GM19238 (cell line): ENCODE results near the gene ZNF618.
A peak's percentile ranks its signal among the peaks of the same experiment; 100 is the strongest.

ENCODE experiments used
- DNase-seq: peaks from one replicate; pipeline ENCODE4 v3.0.0; 2011; ENCODE audit warnings: low spot score; ENCODE audit not compliant: insufficient read length

The ZNF618 gene, protein sequence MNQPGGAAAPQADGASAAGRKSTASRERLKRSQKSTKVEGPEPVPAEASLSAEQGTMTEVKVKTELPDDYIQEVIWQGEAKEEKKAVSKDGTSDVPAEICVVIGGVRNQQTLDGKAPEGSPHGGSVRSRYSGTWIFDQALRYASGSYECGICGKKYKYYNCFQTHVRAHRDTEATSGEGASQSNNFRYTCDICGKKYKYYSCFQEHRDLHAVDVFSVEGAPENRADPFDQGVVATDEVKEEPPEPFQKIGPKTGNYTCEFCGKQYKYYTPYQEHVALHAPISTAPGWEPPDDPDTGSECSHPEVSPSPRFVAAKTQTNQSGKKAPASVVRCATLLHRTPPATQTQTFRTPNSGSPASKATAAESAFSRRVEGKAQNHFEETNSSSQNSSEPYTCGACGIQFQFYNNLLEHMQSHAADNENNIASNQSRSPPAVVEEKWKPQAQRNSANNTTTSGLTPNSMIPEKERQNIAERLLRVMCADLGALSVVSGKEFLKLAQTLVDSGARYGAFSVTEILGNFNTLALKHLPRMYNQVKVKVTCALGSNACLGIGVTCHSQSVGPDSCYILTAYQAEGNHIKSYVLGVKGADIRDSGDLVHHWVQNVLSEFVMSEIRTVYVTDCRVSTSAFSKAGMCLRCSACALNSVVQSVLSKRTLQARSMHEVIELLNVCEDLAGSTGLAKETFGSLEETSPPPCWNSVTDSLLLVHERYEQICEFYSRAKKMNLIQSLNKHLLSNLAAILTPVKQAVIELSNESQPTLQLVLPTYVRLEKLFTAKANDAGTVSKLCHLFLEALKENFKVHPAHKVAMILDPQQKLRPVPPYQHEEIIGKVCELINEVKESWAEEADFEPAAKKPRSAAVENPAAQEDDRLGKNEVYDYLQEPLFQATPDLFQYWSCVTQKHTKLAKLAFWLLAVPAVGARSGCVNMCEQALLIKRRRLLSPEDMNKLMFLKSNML

DNA sequence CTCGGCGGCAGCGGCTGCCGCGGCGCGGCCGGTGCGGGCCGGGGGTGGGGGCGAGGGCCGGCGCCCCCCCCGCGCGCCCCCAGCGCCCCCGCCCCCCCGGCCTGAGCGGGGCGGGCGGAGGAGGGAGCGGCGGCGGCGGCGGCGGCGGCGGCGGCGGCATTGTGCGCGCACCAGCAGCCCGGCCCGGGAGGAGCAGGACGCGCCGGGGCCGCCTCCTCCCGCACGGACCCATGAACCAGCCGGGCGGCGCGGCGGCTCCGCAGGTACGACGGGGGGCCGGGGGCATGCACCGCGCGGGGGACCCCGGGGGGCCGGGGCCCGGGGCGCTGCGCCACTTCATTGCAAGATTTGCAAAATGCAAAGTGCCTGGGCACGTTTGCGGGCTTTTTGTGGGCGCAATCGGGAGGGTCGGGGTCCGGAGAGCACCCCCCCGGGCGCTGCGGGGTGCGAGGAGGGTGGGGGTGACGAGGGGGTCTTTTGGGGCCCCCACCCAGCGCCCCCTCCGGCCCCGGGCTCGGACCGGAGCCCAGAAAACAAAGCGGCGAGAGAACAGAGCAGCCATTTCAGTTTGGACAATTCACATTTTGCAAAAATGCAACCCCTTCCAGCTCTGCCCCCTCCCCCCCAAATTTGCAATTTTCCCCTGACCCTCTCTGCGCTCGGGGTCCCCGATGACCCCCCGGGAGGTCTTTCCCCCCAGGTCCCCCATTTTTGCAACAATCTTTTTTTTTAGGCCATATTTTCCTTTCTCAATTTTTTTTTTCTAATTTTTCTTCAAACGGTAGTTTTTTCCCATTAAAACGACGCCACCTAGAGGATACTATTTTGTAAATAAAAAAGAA lies at the start of gene ZNF618:
Gene ZNF618, plus strand, starts transcription at position 159 of the 842 bp plus-strand sequence. Its CDS starts 72 bp downstream, at position 231.
- DNase-seq: peak; percentile 30

DNA sequence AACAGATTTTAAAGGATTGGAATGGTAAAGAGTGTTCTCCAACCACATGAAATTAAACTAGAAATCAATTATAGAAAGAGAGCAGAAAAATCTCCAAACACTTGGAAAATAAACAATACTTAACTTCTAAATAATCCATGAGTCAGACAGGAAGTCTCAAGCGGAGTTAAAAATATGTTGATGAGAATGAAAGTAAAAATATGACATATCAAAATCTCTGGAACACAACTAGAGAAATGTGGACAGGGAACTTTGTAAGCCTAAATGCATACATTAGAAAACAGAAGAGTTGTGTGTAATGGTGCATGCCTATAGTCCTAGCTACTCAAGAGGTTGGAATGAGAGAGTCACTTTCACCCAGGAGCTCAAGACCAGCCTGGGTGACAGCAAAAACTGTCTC lies 47.9 kb upstream of the ZNF618 start:
- no peak for DNase-seq

DNA sequence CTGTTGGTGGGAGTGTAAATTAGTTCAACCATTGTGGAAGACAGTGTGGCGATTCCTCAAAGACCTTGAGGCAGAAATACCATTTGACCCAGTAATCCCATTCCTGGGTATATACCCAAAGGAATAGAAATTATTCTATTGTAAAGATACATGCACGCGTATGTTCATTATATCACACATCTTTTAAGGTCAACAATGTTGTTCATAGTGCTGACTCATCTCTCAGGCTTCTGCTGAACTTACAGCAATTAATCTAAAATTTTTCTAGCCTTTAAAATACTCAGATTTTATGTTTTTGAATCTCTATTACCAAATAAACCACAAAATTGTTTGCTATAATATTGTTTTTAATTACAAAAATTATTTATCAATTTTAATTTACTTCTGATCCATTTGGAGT lies 38.8 kb upstream of the ZNF618 start:
- DNase-seq: no peak

DNA sequence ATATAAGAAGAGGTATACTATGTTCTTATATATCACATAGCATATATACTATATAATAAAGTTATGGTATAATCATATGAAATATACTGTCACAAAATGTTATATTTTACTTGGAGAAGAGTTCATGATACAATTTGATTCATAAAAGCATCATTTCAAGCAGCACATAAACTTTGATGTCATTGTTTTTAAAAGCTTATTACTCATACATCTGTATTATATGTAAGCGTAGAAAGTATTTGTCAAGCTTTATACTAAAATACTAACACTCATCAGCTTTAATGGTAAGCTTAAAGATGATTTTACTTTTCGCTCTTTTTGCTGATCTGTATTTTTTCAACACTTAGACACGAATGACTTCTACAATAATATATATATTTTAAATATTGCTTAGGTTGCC lies 34.0 kb upstream of the ZNF618 start:
- DNase-seq: no peak

DNA sequence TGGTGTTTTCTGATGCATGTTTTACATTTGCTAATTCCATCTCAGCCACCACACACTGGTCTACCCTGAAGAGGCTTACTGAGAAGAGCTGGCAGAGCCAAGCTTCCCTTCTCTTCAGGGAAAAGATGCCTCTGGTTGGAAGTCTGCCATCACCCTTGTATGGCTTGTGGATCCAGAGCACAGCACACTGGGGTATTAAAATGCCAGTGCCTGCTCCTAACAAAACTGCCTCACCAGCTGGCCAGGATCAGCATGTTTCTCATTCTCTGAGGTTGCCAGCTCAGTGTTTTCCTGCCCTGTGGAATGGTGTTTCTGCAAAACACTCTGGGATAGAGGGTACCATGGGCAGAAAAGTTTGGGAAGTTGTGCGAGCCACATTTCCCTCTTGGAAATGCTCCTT lies 31.6 kb upstream of the ZNF618 start:
- DNase-seq: no peak

DNA sequence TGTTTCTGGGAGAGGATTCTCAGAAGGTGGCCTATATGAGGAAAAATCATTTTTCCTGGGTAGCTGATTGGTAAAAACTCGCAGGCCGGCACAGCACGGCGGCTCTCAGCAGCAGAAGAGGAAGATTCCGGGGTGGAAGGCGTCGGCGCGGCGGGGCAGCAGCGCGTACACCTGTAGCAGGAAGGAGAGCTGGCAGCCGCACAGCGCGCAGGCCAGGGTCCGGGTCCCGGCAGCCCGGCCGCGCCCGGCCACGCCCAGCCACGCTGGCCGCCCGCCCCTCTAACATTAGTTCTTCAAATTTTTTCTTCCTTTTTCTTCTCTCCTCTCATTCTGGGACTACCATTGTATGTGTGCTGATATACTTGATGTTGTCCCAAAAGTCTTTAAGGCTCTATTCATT lies 24.8 kb upstream of the ZNF618 start:
- DNase-seq: no peak

DNA sequence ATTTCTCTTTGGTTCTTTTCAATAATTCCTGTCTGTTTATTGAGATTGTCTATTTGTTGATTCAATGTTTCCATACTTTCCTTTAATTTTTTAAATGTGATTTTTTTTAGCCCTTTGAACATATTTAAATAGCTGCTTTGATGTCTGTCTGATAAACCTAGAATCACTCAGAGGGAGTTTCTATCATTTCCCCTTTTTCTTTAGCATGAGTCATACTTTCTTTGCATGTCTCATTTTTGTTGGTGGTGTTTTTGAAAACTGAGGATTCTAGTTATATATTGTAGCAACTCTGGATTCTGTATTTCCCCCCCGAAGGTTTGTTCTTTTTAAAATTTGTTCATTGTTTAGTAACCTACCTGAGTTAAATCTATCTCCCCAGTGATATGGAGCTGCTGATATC lies 24.2 kb upstream of the ZNF618 start:
- DNase-seq: no peak

DNA sequence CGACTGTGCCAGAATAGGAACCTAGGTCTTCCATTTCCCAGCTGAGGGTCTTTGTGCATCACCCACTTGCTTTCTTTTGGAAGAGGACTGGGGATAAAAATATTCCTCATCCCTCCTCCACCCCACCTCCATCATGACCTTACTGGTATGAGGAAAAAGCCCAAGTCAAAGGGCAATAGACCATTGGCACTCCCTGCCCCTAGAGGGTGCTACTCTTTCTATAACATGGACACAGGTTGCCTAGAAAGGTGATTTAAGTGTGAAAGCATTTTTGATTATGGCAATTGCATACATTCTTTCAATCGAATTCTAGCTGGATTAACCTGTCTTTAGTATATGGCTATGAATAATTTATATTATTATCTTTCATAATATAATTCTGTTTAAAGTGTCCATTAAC lies 22.8 kb upstream of the ZNF618 start:
- no peak for DNase-seq

DNA sequence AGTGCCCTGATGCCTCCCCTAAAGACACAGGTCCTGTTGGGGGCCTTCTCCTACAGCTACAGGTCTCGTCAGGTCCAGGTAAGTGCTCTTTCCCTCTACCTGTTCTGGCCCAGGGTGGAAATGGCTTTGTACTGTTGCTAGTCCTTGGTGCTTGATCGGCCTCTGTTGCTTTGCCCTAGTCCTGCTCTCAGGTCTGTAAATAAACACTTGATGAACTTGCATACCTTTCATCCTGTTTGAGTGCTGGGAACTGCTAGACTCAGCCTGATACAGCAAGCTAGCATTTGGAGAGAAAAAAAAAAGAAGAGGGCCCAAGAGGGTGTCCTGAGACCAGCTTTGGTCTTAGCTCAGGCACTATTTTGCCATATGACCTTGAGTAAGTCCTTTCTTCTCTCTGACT lies 21.8 kb upstream of the ZNF618 start:
- DNase-seq: no peak

DNA sequence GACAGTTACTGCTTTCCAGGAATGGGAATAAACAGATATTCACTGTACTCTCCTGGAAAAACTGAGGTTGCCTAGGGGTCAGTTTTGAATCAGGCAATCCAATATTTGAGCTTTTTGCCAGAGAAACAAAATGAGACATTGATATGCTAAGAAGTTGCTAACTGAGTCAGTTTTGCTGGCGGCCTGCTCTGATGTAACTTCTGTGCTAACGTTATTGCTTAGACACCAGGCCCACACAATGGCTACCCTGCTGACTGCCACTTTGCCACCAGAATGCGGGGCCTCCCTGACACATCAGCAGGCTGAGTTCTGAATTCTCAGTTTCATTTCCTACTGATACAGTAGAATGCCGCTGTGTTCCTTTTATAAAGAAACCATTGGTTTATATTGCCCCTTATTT lies 18.2 kb upstream of the ZNF618 start:
- no peak for DNase-seq

DNA sequence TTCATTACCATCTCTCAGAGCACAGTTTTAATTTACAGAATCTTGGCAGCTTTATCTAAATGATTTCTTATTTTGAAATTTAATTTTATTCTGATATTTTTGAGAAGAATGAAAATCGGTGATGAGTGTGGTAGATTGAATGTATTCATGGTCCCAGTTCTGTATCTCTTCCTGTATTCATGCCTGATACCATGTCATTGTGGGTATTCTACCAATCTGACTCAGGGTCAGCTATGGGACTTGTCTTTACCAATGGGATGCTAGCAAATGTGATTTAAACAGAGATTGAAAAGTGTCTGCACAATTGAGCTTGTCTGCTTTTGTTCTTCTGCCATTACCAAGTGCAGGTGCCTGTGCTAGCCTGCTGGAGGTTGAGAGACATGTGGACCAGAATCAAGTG lies 17.8 kb upstream of the ZNF618 start:
- DNase-seq: no peak

DNA sequence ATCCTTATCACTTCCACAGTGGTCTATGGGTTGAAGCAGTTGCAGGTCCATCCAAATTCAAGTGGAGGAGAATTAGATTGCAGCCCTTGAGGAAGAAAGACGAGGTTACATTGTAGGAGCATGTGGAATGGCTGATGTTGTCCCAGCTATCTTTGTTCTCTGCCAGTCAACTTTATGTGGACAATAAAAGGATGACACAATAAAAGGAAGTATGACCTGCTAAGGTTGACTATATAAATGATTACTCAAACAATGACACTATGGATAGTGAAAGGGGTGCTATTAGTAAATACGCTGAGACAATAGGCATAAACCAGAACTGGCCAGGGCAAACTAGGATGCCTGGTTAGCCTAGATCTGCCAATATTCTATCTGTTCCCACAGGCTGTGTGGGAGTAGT lies 12.8 kb upstream of the ZNF618 start:
- no peak for DNase-seq

DNA sequence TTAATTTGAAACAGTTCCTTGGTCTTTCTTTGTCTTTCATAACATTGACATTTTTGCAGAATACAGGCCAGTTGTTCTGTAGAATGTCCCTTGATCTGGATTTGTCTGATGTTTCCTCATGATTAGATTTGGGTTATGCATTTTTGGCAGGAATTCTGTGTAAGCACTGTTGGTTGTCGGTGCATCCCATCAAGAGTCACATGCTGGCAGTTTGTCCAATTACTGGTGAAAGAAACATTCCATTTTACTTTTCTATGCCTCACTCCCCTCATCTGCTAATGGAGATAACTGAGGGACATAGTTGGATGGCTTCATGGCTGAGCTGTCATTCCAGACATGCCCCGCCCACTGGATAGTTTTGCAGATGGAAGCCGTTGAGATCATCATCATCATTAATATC lies 7.6 kb upstream of the ZNF618 start:
- no peak for DNase-seq

DNA sequence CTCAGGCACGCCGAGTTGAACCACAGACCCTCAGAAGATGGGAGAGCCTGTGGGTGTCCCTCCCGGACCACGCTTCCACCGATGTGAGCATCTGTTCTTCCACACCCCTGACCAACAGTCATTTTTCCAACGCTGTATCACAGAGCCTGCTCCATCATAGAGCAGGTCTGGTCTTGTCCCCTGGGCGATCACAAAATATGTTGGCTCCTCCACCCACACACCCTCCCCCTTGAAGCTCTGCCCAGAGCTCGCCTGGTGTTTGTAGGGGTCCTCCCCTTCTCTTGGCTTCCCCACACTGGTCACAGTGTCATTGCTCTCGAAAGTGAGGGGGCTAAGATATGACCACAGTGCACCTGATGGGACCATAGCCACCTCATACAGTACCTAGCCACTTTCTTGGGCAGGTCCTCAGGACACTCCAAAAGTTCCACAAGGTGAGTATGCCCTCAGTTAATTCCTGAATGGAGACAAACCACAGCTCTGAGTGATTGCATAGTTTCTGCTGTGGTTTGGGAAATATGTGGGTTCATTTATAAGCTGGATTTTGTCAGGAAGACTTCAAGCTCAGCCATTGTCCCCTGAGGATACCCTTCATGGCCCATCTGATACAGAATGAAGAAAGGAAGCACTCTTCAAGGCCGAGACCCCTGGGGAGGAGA lies 3.5 kb upstream of the ZNF618 start:
- no peak for DNase-seq

DNA sequence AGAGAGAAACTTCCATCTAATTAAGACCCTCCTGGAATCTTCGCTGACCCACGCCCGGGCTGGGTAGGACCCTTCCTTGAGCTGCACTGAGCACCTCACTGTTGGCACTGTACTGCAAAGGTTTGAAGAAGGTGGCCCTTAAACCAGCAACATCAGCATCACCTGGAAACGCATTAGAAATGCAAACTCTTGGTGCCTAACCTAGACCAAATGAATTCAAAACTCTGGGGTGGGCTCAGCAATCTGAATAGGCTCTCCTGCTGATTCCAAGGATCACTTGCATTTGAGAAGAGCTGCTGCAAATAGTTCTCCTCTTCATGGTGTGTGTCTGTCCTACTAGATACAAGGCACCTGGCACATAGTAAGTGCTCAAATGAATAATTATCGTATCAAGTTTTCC lies 2.7 kb upstream of the ZNF618 start:
- DNase-seq: no peak

DNA sequence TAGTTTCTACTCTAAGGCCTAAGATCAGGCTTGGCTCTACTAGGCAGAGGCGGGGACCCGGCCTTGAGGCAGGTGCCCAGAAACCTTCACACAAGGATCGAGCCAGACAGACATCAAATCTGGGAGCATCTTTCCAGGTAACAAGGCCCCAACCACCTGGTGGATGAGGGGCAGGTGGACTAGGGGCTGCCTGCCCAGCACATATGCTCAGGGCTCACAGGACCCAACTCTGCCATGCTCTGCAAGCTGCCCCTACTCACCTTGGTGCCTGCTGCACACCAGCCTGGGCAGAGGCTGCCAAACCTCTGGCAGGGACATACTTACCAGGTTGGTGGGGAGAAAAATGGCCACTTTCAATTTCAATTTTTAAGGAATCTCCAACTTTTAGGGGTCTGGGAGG lies 2.2 kb upstream of the ZNF618 start:
- DNase-seq: no peak

DNA sequence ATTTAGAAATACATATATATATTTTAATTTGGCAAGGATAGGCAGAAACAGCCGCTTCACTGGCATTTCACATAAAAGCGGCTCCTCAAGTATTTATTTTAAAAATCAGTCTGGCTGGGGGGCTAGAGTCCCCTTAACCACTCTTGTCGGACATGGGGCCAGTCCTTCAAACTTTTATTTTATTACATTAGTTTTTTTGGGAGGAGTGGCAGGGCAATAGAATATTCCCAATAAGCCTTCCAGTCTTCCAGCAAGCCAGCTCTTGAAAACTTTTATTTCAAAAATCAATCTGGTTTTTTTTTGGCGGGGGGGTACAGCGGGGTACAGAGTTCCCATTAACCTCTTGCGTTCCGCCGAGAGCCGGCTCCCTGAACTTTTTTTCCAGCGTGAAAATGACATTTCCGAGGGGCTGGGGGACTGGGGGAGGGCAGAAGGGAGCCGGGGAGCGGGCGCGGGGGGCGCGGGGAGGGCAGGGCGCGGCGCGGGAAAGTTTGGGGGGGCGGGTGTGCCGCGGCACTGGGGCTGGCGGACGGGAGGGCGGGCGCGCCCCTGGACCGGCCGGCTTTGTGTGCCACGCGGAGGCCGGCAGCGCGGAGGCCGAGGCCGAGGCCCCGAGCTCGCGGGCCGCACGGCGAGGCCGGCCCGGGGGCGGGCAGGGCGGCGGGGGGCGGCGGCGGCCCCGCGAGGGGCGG lies 504 bp upstream of the ZNF618 start:
- no peak for DNase-seq

DNA sequence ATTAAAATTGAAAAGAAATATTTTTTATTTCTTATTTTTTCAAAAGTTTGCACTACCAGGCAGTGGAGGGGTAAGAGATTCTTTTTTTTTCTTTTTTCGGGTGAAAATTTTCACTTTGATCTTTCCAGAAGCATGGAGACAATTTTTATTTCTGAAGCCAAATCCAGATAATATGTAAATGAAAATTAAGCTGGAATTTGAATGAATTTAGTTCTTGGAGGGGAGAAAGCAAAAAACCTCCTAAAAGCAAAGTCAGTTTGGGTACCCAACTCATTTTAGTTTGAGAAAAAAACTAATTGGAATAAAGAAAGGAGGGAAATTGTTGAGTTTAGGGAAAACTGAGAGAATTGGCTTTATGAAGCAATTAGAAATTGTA lies 872 bp downstream of the ZNF618 start:
- DNase-seq: no peak

DNA sequence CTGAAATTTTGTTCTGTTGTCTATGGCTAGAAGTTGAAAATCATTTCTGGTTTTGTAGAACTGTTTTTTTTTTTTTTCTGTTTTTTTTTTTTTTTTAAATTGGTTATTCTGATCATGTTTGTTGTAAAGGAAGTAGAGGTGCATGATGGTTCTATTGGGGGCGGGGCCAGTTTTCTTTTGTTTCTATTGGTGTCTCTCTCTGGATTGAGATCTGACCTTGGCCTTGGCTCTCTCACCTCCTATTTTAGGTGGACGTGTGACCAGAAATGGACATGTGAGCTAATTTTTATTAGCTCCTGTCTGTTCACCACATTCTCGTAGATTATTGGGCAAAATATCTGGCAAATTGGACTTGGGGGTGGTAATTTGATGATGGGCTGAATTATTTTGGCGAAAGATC lies 3.2 kb downstream of the ZNF618 start:
- no peak for DNase-seq

DNA sequence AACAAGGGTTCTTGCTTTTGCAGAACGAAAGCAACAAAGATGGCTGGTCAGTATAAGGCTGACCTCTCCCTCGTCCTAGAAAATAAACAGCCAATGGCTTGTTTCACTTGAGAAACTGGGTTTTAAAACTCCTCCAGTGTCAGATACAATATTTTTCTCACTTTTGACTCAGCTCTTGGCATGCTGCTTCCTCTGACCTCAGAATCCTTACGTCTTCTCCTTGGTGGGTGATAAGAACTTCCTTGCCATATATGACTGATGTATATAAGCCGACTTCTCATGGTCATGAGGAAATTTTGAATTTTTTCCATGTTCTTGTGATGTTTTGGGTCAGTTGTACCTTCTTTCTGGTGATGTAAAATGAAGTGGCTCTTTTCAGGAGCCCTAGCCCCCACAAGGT lies 3.8 kb downstream of the ZNF618 start:
- DNase-seq: no peak

DNA sequence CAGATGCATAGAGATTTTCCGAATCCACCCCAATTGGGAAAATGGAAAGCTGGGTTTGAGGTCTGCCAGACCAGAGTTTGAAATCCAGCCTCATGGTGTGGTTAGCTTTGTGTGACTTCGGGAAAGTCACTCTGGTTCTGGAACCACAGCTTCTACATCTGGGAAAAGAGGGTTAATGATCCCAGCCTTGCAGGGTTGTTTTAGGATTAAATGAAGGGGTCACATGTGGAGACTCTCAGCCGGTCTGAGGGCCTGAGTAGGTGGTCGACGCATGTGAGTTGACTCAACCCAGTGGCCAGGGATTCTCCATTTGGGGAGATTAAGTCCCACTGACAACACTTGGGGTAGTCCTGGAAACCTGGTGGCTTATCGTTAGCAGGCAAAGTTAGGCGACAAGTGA lies 6.1 kb downstream of the ZNF618 start:
- no peak for DNase-seq
